COLO829 (cell line): ENCODE data around the gene MGAT5.

Experiments
- DNase-seq: peaks from one replicate; pipeline ENCODE4 v3.0.0; 2012; ENCODE audit warnings: low spot score

MGAT5 gene

GRCh38 chr2:134335601-134336000 is 81.7 kb downstream of the MGAT5 start:
- no peak for DNase-seq

DNA sequence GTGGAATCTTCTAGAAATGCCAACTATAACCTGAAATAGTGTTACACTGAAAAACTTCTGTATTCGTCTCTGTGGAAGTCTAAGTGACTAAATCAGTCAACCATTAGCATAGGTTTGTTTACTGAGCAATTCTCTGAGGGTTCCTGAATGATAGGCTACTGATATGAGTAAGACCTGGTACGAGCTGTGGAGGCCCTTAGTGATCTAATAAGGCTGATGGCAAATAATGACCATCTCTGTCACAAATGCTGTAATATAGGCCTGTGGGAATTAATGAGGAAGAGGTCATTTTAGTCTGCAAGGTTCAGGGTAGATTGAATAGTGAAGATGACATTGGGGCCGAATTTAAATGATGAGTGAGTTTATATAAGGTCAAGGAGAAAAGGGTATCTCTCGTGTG is 82.5 kb downstream of the MGAT5 start:
- no peak for DNase-seq

DNA sequence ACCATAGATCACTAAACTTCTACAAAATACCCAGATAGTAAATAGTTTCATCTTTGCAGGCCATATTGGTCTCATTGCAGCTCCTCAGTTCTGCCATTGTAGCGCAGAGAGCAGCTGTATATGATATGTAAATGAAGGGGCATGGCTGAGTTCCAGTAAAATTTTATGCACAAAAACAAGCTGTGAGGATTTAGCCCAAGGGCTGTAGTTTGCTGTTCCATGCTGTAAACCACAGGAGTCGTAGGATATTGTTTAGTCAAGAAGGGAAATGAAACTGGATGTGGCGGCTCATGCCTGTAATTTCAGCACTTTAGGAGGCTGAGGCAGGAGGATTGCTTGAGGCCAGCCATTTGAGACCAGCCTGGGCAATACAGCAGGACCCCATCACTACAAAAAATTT is 83.0 kb downstream of the MGAT5 start:
- no peak for DNase-seq

DNA sequence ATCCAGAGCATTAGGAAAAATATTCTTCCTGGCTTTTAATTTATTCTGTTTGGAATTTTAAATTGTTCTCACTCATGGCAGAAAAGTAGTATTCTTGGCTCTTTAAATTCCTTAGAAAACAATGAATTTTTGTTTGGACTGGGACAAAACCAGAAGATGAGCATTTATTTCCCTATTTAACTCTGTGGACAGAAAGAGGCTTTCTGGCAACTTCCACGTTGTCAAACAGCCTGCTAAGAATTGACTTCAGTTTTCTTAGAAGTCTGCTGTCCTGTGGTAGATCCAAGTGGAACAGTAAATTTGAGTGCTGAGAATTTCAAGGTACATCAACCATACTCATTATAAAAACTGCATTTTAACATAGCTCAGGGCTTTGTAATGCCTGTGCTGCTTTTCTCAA is 83.8 kb downstream of the MGAT5 start:
- no peak for DNase-seq

DNA sequence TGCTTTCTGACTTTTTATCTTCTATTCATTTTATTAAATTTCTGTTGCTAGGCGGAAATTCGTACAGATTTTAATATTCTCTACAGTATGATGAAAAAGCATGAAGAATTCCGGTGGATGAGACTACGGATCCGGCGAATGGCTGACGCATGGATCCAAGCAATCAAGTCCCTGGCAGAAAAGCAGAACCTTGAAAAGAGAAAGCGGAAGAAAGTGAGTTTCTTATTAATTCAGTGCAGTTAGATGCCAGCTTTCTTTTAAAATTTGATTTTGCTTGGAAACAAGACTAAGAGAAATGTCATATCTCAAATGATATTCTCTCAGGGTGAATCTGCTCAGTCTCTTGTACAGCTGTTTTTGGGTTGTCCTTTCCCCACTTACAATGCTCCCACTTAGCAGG is 84.3 kb downstream of the MGAT5 start:
- no peak for DNase-seq

DNA sequence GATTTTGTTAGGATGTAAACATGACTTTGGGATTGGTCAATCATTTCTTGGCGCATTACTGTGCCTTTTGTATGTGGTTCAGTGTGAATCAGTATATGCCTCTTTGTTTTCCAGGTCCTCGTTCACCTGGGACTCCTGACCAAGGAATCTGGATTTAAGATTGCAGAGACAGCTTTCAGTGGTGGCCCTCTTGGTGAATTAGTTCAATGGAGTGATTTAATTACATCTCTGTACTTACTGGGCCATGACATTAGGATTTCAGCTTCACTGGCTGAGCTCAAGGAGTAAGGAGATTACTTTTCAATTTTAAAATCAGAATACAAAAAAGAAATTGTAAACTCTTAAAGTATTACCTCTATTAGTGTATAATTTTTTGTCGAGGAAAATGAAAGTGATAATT is 87.6 kb downstream of the MGAT5 start:
- no peak for DNase-seq

DNA sequence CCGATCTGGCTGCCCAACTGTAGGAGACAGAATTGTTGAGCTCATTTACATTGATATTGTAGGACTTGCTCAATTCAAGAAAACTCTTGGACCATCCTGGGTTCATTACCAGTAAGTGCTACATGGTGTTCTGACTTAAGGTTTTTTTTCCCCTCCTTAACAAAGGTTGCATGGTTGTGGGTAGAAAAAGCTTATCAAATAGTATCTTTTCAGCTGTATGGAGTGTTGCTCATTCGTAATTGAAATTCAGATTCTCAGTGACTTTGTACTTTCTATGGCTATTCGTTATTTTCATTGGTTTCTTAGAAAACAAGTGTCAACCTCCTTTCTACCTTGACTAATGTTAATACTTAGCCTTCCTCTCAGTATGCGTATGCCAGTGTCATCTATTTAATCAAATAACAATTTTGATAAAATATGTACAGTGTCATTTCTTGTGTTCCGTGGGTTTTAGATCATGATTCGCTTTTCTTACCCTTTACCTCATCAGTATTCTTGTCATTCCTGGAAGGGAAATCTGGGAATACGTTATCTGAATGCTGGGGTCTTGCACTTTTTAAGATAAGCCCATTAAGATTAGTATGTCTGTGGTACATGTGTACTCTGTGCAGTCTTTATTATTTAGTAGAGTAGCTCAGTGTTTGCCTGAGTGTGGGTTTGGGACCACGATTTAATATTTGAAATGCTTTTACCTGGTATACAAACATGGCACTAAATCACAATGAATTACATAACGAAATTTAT is 91.3 kb downstream of the MGAT5 start:
- no peak for DNase-seq

- DNase-seq = no peak
Observed at GRCh38 chr2:134346141-134346540, 92.3 kb downstream of the MGAT5 start.

DNA sequence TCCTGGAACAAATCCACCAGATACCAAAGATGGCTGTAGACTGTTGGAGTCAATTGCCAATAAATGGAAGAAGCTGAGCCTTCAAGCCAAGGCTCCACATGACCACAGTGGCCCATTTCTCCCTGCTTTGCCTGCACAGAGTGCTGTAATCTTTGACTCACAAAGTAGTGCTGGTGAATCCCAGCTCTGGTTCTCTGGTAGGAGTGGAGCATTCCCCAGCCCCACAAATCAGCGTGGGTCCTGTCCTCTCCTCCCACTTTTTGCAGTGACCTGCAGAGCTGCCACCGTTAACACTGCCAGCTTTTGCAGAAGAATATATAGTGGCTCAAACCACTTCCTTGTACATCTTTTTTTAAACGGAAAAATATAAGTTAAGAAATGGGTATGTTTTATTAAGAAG is 93.9 kb downstream of the MGAT5 start:
- DNase-seq = no peak

DNA sequence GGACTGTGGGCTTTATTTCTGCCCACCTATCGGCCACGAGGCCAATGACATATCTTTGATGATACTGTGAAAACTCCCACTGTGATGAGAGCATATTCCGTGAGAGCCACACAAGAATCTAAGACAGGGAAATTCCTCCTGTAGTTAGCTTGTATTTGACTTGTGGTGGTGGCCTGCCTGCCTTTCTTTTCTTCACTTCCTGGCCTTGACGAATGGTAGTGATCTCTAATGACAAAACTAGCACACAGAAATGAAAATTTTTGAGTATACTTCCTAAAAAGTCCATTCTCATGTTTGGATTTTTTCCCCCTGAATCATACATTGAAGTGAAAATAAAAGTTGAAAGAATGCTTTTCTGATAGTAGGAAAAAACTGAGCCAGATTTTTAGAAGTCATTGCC is 94.4 kb downstream of the MGAT5 start:
- DNase-seq = no peak

DNA sequence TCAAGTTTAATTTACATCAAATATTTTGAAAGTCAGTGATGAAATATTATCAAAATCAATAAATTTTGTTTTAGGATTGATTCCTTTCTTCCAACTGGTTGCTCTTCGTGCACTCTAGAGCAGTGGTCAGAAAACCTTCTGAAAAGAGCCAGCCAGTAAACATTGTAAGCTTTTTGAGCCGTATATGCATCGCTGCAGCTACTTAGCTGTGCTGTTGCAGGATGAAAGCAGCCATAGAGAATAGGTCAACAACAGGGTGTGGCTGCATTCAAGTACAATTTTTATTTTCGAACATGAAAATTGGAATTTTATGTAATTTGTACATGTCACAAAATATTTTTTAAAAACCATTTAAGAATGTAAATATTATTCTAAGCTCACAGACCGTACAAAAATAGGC is 94.9 kb downstream of the MGAT5 start:
- DNase-seq = no peak

- no peak for DNase-seq
Observed at GRCh38 chr2:134351016-134351415, 97.1 kb downstream of the MGAT5 start.

DNA sequence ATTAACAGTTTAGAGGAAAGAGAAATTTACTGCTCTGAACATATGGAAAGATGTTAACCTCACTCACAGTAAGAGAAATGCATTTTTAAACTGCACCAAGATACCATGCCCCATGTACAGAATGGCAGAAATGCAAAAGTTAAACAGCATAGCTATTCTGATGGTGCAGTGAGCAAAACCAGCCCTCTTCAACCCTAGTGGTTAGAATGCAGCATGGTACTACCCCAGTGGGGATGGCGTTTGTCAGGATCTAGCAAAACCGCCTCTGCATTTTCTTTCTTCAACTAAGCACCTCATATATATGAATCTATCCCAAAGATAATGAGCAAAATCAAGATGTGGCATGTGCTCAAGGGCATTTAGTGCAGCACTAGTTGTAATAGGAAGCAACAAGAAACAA is 98.0 kb downstream of the MGAT5 start:
- no peak for DNase-seq

DNA sequence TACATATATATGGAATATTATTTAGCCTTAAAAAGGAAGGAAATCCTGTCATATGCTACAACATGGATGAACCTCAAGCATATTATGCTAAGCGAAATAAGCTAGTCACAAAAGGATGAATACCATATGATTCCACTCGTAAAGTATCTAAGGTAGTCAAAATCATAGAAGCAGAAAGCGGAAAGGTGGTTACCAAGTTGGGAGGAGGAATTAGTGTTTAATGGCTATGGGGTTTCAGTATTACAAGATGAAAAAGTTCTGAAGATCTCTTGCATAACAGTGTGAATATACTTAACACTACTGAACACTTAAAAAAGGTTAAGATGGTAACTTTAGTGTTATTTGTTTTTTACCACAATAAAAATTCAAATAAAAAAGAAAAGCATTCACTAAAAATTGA is 99.0 kb downstream of the MGAT5 start:
- no peak for DNase-seq

GRCh38 chr2:134354611-134355010 is 100.7 kb downstream of the MGAT5 start:
- DNase-seq = no peak

- DNase-seq = no peak
Observed at GRCh38 chr2:134357814-134358213, 103.9 kb downstream of the MGAT5 start.

GRCh38 chr2:134359367-134360081 is 105.7 kb downstream of the MGAT5 start:
- no peak for DNase-seq

DNA sequence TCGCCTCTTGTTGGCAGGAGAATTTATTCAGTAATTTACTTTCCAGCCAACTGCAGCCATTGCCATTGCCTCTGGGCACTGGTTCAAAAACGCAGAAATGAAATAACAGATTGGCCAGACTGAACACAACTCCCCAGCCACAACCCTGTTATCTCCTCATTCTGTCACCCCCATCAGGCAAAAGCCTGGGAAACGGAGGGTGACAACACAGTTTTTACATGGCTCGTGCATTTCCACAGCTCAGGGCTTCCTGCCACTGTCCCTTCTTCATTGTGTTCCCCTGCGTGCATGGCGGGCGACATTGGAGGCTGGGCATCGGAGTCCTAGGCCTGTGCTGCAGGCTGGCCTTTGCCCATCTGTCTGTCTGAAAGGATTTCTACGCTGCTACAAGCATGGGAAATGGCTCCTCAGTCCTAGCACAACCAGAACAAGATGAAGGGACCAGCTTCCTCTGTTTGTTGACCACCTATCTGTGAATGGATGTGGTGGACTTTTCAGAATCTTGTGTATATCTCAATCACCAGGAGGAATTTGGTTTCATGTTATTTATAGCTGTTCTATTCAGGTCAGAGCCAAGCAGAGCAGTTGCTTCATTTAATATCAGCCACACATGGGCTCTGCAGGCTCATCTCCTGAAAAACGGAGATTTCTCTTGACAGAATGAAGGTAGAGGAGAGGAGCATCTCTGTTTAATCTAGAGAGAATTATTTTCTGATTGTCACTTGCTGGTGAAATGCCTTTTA is 107.0 kb downstream of the MGAT5 start:
- DNase-seq = no peak

DNA sequence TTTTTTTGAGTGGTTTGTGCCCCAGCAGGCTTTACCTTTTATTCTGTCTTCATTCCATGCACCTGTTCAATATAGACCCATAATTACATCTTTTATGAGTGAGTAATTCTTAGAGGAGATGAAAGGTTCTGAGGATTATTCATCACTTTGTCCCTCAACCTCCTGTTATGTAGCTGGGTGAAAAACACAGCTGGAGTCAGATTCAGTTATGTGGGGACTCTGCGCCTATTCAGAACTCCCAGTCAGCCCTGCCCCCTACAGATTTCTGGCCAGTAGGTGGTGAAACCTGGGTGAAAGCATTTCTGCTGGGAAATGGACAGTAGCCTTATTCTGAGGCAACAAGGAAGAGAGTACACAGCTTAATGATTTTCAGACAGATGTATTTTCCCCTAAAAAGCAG is 107.8 kb downstream of the MGAT5 start:
- DNase-seq = no peak

DNA sequence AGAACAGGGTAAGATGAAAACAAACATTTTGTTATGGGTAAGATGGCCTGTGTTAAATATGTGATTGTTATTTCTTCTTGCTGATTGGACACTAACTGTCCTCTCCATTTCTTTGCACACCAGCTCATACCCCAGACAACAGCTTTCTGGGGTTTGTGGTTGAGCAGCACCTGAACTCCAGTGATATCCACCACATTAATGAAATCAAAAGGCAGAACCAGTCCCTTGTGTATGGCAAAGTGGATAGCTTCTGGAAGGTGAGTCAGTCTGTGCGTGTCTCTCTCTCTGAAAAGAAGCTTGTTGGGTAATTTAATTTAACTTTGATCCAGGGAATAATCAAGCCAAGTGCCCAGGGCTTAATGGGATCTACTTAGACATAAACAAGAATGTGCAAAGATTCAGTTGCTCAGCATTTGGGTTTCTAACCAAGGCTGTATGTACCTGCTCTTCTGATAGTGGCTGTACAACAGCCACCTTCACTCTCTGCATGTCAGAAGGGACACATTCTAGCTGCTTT is 108.3 kb downstream of the MGAT5 start:
- DNase-seq = no peak

GRCh38 chr2:134362740-134363139 is 108.9 kb downstream of the MGAT5 start:
- DNase-seq = no peak

- no peak for DNase-seq
Observed at GRCh38 chr2:134365356-134365755, 111.5 kb downstream of the MGAT5 start.

DNA sequence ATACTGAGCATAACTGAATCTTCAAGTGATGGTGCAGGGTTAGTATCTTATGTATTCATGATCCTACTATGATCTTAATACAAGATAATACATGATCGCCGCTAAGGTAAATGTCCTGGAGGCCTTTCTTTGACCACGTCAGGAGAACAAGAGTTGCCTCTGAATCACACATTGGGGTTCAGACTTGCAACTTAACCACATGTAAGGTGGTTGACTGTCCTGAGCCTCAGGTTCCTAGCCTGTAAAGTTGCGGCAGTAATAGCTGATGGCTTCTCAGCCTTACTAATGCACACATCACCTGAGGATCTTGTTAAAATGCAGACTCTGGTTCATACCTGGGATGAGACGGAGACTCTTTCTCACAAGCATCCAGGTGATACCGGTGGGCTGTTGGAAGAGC is 112.5 kb downstream of the MGAT5 start:
- no peak for DNase-seq
